H9 (cell line): ENCODE results near the gene GALNT17. TPM values are rescaled to one million over a fixed set of nuclear protein-coding genes. Genes with fewer than 3 reads are reported as not detected.
A peak's percentile ranks its signal among the peaks of the same experiment; 100 is the strongest.

ENCODE experiments used
- DNase-seq: peaks from one replicate; pipeline ENCODE4 v3.0.0-alpha.2; 2017
- H2AFZ ChIP-seq: one replicate; pipeline ENCODE4 v1.6.1; 2013; ENCODE audit warnings: mild to moderate bottlenecking, low read length, control low read depth, moderate library complexity
- H2AK5ac ChIP-seq: 2 replicates; pipeline ENCODE4 v1.6.1; 2013; ENCODE audit warnings: low read length, control low read depth, mixed read lengths; ENCODE audit not compliant: insufficient read length
- H2BK120ac ChIP-seq: one replicate; pipeline ENCODE4 v1.6.1; 2013; ENCODE audit warnings: low read depth, mild to moderate bottlenecking, low read length, control low read depth, inconsistent platforms; ENCODE audit not compliant: poor library complexity, severe bottlenecking
- H2BK12ac ChIP-seq: 2 replicates; pipeline ENCODE4 v1.6.1; 2013; ENCODE audit warnings: low read length, control low read depth, mixed read lengths, low read depth; ENCODE audit not compliant: insufficient read length
- H2BK15ac ChIP-seq: 2 replicates; pipeline ENCODE4 v1.6.1; 2013; ENCODE audit warnings: low read depth, low read length, control low read depth
- H2BK20ac ChIP-seq: one replicate; pipeline ENCODE4 v1.6.1; 2013; ENCODE audit warnings: low read depth, mild to moderate bottlenecking, low read length, control low read depth, inconsistent platforms; ENCODE audit not compliant: poor library complexity, severe bottlenecking
- H2BK5ac ChIP-seq: 2 replicates; pipeline ENCODE4 v1.6.1; 2013; ENCODE audit warnings: low read length, control low read depth, mixed read lengths; ENCODE audit not compliant: insufficient read length
- H3K14ac ChIP-seq: 2 replicates; pipeline ENCODE4 v1.6.1; 2013; ENCODE audit warnings: low read length, control low read depth; ENCODE audit not compliant: insufficient read depth
- H3K18ac ChIP-seq: 2 replicates; pipeline ENCODE4 v1.6.1; 2013; ENCODE audit warnings: low read depth, mild to moderate bottlenecking, mixed read lengths, low read length, control low read depth; ENCODE audit not compliant: insufficient read length
- H3K23ac ChIP-seq: 2 replicates; pipeline ENCODE4 v1.6.1; 2013; ENCODE audit warnings: low read length, control low read depth, mixed read lengths, low read depth; ENCODE audit not compliant: insufficient read length
- H3K23me2 ChIP-seq: 2 replicates; pipeline ENCODE4 v1.6.1; 2013; ENCODE audit warnings: low read depth, mild to moderate bottlenecking, mixed read lengths, low read length, control low read depth; ENCODE audit not compliant: insufficient read length, poor library complexity, severe bottlenecking
- H3K27ac ChIP-seq: 2 replicates; pipeline ENCODE4 v1.5.1; 2013; ENCODE audit warnings: low read length, control low read depth, mixed read lengths, low read depth; ENCODE audit not compliant: insufficient read length
- H3K27me3 ChIP-seq: 2 replicates; pipeline ENCODE4 v1.6.1; 2013; ENCODE audit warnings: low read length, control low read depth, inconsistent platforms; ENCODE audit not compliant: insufficient read depth
- H3K4ac ChIP-seq: 2 replicates; pipeline ENCODE4 v1.6.1; 2013; ENCODE audit warnings: low read depth, mild to moderate bottlenecking, control low read depth, inconsistent platforms, low read length, moderate library complexity
- H3K4me1 ChIP-seq: 2 replicates; pipeline ENCODE4 v1.6.1; 2013; ENCODE audit warnings: low read length, control low read depth, inconsistent platforms; ENCODE audit not compliant: insufficient read depth
- H3K4me2 ChIP-seq: 2 replicates; pipeline ENCODE4 v1.6.1; 2013; ENCODE audit warnings: low read length, control low read depth, mixed read lengths; ENCODE audit not compliant: insufficient read length, insufficient read depth
- H3K56ac ChIP-seq: 2 replicates; pipeline ENCODE4 v1.6.1; 2013; ENCODE audit warnings: low read depth, mild to moderate bottlenecking, mixed read lengths, low read length, control low read depth; ENCODE audit not compliant: insufficient read length
- H3K79me1 ChIP-seq: 2 replicates; pipeline ENCODE4 v1.6.1; 2013; ENCODE audit warnings: low read depth, mild to moderate bottlenecking, moderate library complexity, low read length, control low read depth, inconsistent platforms; ENCODE audit not compliant: insufficient read depth, poor library complexity, severe bottlenecking
- H3K79me2 ChIP-seq: 2 replicates; pipeline ENCODE4 v1.6.1; 2013; ENCODE audit warnings: low read length, control low read depth, inconsistent platforms; ENCODE audit not compliant: insufficient read depth
- H3K9ac ChIP-seq: 2 replicates; pipeline ENCODE4 v1.6.1; 2013; ENCODE audit warnings: low read length, control low read depth, mixed read lengths; ENCODE audit not compliant: insufficient read length; ENCODE audit errors: extremely low read depth
- H3K9me3 ChIP-seq: one replicate; pipeline ENCODE4 v1.6.1; 2013; ENCODE audit warnings: low read depth, low read length, inconsistent platforms; ENCODE audit not compliant: control insufficient read depth
- H3T11ph ChIP-seq: one replicate; pipeline ENCODE4 v1.6.1; 2013; ENCODE audit warnings: mild to moderate bottlenecking, low read length, control low read depth, inconsistent platforms
- H4K20me1 ChIP-seq: one replicate; pipeline ENCODE4 v1.6.1; 2013; ENCODE audit not compliant: control insufficient read depth, insufficient read length, insufficient read depth
- H4K5ac ChIP-seq: 2 replicates; pipeline ENCODE4 v1.6.1; 2013; ENCODE audit warnings: low read depth, mild to moderate bottlenecking, mixed read lengths, low read length, control low read depth; ENCODE audit not compliant: insufficient read length
- H4K8ac ChIP-seq: replicated peaks from 2 replicates; pipeline ENCODE4 v1.6.1; 2013; ENCODE audit warnings: low read length, control low read depth, mixed read lengths, low read depth; ENCODE audit not compliant: insufficient read length
- H4K91ac ChIP-seq: 2 replicates; pipeline ENCODE4 v1.6.1; 2013; ENCODE audit warnings: low read depth, mild to moderate bottlenecking, moderate library complexity, mixed read lengths, low read length, control low read depth; ENCODE audit not compliant: insufficient read length
- H3K27ac Mint-ChIP-seq, 3 experiments: 2 replicates in 2 of 3; 3 replicates in 1 of 3; pipeline ENCODE4 v1.8.0; 2020 to 2021; ENCODE audit warnings: mixed read lengths in 3 of 3, mild to moderate bottlenecking in 1 of 3, moderate library complexity in 1 of 3
- H3K27me3 Mint-ChIP-seq: 2 replicates; pipeline ENCODE4 v1.8.0; 2021; ENCODE audit warnings: low read depth, mild to moderate bottlenecking, moderate library complexity, mixed read lengths
- H3K36me3 Mint-ChIP-seq, 3 experiments: 2 replicates in 2 of 3; 3 replicates in 1 of 3; pipeline ENCODE4 v1.8.0; 2020 to 2021; ENCODE audit warnings: low read depth in 3 of 3, mixed read lengths in 3 of 3; ENCODE audit not compliant: insufficient read depth in 1 of 3
- H3K4me1 Mint-ChIP-seq, 2 experiments: 2 replicates each; pipeline ENCODE4 v1.8.0; 2020; ENCODE audit warnings: mixed read lengths in 2 of 2
- H3K4me3 Mint-ChIP-seq, 2 experiments: 2 replicates in 1 of 2; 3 replicates in 1 of 2; pipeline ENCODE4 v1.8.0; 2020 to 2021; ENCODE audit warnings: mild to moderate bottlenecking in 2 of 2, mixed read lengths in 2 of 2, moderate library complexity in 1 of 2
- H3K9me3 Mint-ChIP-seq, 2 experiments: 2 replicates in 1 of 2; 3 replicates in 1 of 2; pipeline ENCODE4 v1.8.0; 2020; ENCODE audit warnings: mild to moderate bottlenecking in 2 of 2, mixed read lengths in 2 of 2, moderate library complexity in 1 of 2
- CTCF ChIP-seq: fragments of 200-600 bp; sonication (generic); conservative IDR thresholded peaks from 3 replicates; pipeline ENCODE4 v1.8.0; 2021; ENCODE audit warnings: antibody characterized with exemption, mild to moderate bottlenecking
- WGBS: extraction: QIAGEN DNeasy Blood & Tissue Kit; methylation state at CpG from one replicate; pipeline ENCODE4 v1.1.7; 2013; ENCODE audit warnings: missing lambda C conversion rate, low lambda C conversion rate, mixed read lengths; ENCODE audit not compliant: insufficient read length; ENCODE audit errors: extremely low coverage; 5-methylcytosine and 5-hydroxymethylcytosine counted together
- total RNA-seq: library from RNA; stranded (reverse); gene quantifications from 2 replicates; pipeline ENCODE4 v1.2.1, GENCODE V29; 2021

GALNT17 gene
- total RNA-seq, 1 experiment from 2014 or later: 43.2 TPM

GRCh38 chr7:71245038-71245437, 113.1 kb downstream of the GALNT17 start:
- no peaks in the 10 kb centered on the region for H4K20me1 ChIP-seq
- H4K5ac ChIP-seq: no peak overlapping the region
- H3K79me2 ChIP-seq: peaks cover 8% of the 10 kb centered on the region; the same call in 1 of the 2 replicates
- H3K14ac ChIP-seq: no peak overlapping the region
- no peak overlapping the region for H3K9ac ChIP-seq
- no peak overlapping the region for H3K27ac ChIP-seq
- DNase-seq: no peak
- no peak for TF ChIP-seq CTCF
- H3T11ph ChIP-seq: no peak overlapping the region
- H3K79me1 ChIP-seq: peaks cover 8% of the 10 kb centered on the region
- H3K4me2 ChIP-seq: no peak overlapping the region
- H2AFZ ChIP-seq: no peak overlapping the region
- Mint-ChIP-seq H3K36me3 (peaks cover 16 to 34% (median 29%) of the 10 kb centered on the region in 3 experiments), H3K4me3 (no peak overlapping the region), H3K27ac (peak overlapping the region; percentile 14 to 55 (median 35); a peak in 4 of 7 replicates), H3K27me3 (no peaks in the 10 kb centered on the region), H3K9me3 (peaks cover 0 to 3% of the 10 kb centered on the region in 2 experiments; a peak in 1 of 5 replicates), H3K4me1 (peaks cover 37 to 44% of the 10 kb centered on the region in 2 experiments)
- no peaks in the 10 kb centered on the region for H3K9me3 ChIP-seq
- H3K27me3 ChIP-seq: no peaks in the 10 kb centered on the region
- no peak overlapping the region for H2AK5ac ChIP-seq
- H2BK120ac ChIP-seq: no peak overlapping the region
- H3K4ac ChIP-seq: no peak overlapping the region
- no CpG with 5 or more reads among the region's 7 CpGs for WGBS
- no peaks in the 10 kb centered on the region for H3K23me2 ChIP-seq
- H2BK20ac ChIP-seq: no peak overlapping the region
- no peak overlapping the region for H2BK5ac ChIP-seq
- H3K18ac ChIP-seq: no peak overlapping the region
- H3K56ac ChIP-seq: no peak overlapping the region
- H2BK15ac ChIP-seq: no peak overlapping the region
- H3K4me1 ChIP-seq: peaks cover 3% of the 10 kb centered on the region; the same call in 1 of the 2 replicates
- H4K8ac ChIP-seq: no peak overlapping the region
- H3K23ac ChIP-seq: no peak overlapping the region
- no peak overlapping the region for H4K91ac ChIP-seq
- no peak overlapping the region for H2BK12ac ChIP-seq
